ENCODE measurements around the gene SLFN12L. TPM values are rescaled to one million over a fixed set of nuclear protein-coding genes. Genes with fewer than 3 reads are reported as not detected.

The SLFN12L gene
- 1 to 10 TPM; 2.9 to 3.5 (median 3.3) TPM for total RNA-seq

DNA sequence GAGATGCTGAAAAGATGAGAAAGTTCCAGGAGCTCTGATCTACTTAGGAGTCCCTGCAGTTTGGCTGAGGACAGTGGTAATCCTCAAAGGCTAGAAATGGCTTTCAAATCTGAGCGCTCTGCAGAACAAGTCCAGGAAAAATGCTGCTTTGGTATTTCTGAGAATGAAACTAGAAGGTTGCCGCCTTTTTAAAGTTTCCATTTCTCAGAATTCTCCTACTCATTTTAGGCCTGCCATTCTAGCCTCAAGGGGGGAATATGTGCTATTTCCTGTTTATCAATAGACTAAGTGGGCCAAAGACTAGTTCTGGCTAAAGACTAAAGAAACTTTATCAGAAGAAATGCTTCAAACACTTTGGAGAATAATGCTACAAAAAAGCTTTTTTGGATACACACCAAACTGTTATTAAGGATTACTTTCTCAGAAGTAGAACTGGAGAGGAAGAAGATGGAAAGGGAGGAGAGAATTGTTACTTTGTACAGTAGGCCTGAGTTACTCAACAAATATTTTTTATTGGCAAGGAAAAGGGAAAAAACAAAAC, at the start of gene SLFN12L:
Gene SLFN12L, minus strand, starts transcription at position 78 of the 541 bp plus-strand sequence. CDS start 15,314 bp downstream, outside the sequence.
- Histone ChIP-seq H3K27ac (peak within 1 kb of the TSS; percentile 45 to 71), H3K4me3 (peak within 1 kb of the TSS in 1 of 3 donors; percentile 10), H3K9me3 (no peaks in the 10 kb centered on the region), H3K27me3 (no peaks in the 10 kb centered on the region), H3K4me1 (no peaks in the 10 kb centered on the region), H3K36me3 (no peaks in the 10 kb centered on the region)
- TF ChIP-seq POLR2A (IDR thresholded peaks at IDR 0.05), result no peak
- TF ChIP-seq, protein P1, sequence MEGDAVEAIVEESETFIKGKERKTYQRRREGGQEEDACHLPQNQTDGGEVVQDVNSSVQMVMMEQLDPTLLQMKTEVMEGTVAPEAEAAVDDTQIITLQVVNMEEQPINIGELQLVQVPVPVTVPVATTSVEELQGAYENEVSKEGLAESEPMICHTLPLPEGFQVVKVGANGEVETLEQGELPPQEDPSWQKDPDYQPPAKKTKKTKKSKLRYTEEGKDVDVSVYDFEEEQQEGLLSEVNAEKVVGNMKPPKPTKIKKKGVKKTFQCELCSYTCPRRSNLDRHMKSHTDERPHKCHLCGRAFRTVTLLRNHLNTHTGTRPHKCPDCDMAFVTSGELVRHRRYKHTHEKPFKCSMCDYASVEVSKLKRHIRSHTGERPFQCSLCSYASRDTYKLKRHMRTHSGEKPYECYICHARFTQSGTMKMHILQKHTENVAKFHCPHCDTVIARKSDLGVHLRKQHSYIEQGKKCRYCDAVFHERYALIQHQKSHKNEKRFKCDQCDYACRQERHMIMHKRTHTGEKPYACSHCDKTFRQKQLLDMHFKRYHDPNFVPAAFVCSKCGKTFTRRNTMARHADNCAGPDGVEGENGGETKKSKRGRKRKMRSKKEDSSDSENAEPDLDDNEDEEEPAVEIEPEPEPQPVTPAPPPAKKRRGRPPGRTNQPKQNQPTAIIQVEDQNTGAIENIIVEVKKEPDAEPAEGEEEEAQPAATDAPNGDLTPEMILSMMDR (IDR thresholded peaks at IDR 0.05), result no peak
- TF ChIP-seq POLR2AphosphoS5 (IDR thresholded peaks at IDR 0.05), result no peak
- no peak for DNase-seq (ENCODE audit: low spot score in 2 of 2)
- intact Hi-C loops (cut with DNase I; ENCODE audit: low total_unique reads), result no loop called here

DNA sequence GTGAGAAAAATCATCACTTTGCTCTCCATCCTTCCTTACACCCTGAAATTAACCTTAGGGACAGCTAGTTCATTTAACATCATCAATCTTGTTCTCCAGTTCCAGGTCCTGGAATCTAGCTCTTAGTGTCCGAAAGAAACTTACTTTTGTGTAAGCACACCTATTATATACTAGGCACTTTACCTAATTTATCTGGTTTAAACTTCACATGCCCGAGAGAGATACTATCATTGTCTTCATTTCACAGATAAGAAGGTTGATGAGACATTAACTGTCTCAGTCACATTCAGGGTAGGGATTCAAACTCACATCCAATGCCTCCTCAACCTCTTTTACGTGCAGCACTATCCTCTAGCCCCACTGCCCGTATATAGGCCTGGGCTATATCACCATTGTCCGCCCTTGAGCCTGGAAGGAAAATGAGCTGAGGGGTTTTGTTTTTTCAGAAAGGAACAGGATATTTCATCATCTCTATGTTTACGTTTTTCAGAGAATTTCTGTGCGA, 49.1 kb upstream of the SLFN12L start:
- Histone ChIP-seq H3K27ac (peak overlapping the region; percentile 94 to 98), H3K36me3 (no peaks in the 10 kb centered on the region), H3K9me3 (no peaks in the 10 kb centered on the region), H3K4me1 (no peaks in the 10 kb centered on the region), H3K27me3 (no peaks in the 10 kb centered on the region), H3K4me3 (peak overlapping the region; percentile 73 to 90 (median 79))
- TF ChIP-seq, protein P1 (IDR thresholded peaks at IDR 0.05), result no peak
- TF ChIP-seq POLR2AphosphoS5 (IDR thresholded peaks at IDR 0.05) (no peak), POLR2A (IDR thresholded peaks at IDR 0.05) (no peak)
- intact Hi-C loops (cut with DNase I; ENCODE audit: low total_unique reads), result no loop called here
- no peak for DNase-seq (ENCODE audit: low spot score in 2 of 2)

DNA sequence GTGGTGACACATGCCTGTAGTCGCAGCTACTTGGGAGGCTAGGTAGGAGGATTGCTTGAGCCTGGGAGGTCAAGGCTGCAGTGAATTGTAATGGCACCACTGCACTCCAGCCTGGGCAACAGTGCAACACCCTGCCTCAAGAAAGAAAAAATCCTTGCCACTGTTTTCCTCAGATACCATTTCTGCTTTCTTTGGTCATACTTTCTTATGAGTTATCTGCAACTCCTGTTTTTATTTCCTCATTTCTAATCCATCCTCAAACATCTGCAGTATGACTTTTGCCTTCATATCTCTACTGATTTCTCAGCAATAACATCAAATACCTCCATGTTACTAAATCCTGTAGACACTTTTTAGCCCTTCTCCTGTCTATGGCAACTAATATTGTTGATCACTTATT, 46.6 kb upstream of the SLFN12L start:
- no peaks in the 10 kb centered on the region for H3K9me3 ChIP-seq
- H3K27ac ChIP-seq, result no peak overlapping the region
- H3K4me3 ChIP-seq, result no peak overlapping the region
- no peaks in the 10 kb centered on the region for H3K4me1 ChIP-seq
- H3K27me3 ChIP-seq, result no peaks in the 10 kb centered on the region
- intact Hi-C loops (cut with DNase I; ENCODE audit: low total_unique reads), result no loop called here
- TF ChIP-seq, protein P1 (IDR thresholded peaks at IDR 0.05), result no peak
- TF ChIP-seq POLR2A (IDR thresholded peaks at IDR 0.05), result no peak
- no peak for TF ChIP-seq POLR2AphosphoS5 (IDR thresholded peaks at IDR 0.05)
- DNase-seq (ENCODE audit: low spot score in 2 of 2), result no peak
- H3K36me3 ChIP-seq, result no peaks in the 10 kb centered on the region

DNA sequence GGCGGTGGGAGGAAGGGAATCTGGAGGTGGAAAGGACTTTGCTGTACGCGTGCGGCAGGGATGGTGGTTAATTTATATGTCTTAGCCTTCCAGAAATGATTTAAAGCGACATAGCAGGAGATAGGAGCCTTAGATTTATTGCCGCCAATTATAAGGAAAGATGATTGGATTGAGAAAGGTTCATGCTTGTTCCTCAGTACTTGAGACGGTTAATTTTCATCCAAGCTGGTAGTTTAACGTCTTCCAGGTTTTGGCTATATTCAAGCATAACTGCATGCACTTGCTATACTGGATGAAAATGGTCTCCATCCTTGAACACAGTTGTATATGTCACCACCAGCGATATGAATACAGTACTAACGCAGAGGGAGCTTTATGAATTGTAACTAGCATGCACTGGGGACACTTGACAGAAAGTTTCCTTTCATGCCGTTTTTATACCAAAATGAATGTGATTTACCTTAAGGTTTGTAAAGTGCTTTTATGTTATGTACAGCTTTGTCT, 41.5 kb upstream of the SLFN12L start:
- Histone ChIP-seq H3K27me3 (no peaks in the 10 kb centered on the region), H3K9me3 (no peaks in the 10 kb centered on the region), H3K4me3 (peak overlapping the region; percentile 74 to 81 (median 80)), H3K4me1 (peaks cover 0 to 6% of the 10 kb centered on the region in 2 donors), H3K27ac (peak overlapping the region; percentile 83 to 92), H3K36me3 (no peaks in the 10 kb centered on the region)
- no peak for DNase-seq (ENCODE audit: low spot score in 2 of 2)
- TF ChIP-seq POLR2AphosphoS5 (IDR thresholded peaks at IDR 0.05) (no peak), POLR2A (IDR thresholded peaks at IDR 0.05) (no peak)
- TF ChIP-seq, protein P1 (IDR thresholded peaks at IDR 0.05), result no peak
- intact Hi-C loops (cut with DNase I; ENCODE audit: low total_unique reads), result no loop called here

DNA sequence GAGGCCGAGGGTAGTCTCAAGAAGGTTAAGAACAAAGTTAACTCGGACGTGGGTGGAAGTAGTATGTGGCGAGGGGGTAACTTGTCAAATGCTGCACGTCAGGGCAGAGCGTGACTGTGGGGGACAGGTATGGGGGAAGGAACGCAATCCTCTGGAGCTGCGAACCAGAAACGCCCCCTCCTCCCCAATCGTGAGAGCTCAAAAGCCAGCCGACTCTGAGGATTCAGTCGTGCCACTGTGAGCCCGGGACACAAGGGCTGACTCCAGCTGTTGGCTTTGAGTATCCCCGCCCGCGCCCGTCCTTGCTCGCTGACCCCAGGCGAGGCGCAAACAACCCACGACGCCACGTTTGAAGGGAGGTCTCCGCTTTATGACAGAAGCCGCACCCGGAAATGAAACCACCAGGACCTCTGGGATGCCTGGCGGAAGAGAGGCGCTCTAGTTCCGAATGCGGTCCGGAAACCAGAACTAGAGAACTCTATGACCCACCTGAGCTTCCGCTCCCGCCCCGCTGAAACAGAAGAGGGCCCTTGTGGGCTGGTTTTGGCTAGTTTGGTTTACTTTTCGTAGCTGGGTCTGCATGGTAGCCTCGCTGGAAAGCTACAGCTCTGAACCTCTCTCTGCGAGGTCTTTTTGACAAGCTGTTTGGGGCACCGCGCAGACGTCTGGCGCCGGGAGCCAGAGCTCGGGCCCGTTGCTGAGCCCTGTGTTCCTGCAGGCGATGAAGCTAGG, 40.9 kb upstream of the SLFN12L start, which contains the start of gene PEX12:
Gene PEX12, minus strand, starts transcription at position 375 of the 732 bp plus-strand sequence. CDS start 550 bp downstream, outside the sequence.
- peak; percentile 73 to 82 for DNase-seq (ENCODE audit: low spot score in 2 of 2)
- Histone ChIP-seq H3K4me3 (peak within 1 kb of the TSS; percentile 74 to 81 (median 80)), H3K9me3 (no peaks in the 10 kb centered on the region), H3K36me3 (no peaks in the 10 kb centered on the region), H3K27me3 (no peaks in the 10 kb centered on the region), H3K27ac (peak within 1 kb of the TSS; percentile 83 to 92), H3K4me1 (peaks cover 0 to 6% of the 10 kb centered on the region in 2 donors)
- intact Hi-C loops (cut with DNase I; ENCODE audit: low total_unique reads), result no loop called here
- TF ChIP-seq, protein P1 (IDR thresholded peaks at IDR 0.05), result no peak
- TF ChIP-seq POLR2A (IDR thresholded peaks at IDR 0.05) (peak; percentile 72), POLR2AphosphoS5 (IDR thresholded peaks at IDR 0.05) (peak; percentile 75 to 85 (median 75))

Measured in breast epithelium (tissue), 4 donors.